ENCODE measurements around the gene MAG. TPM values are rescaled to one million over a fixed set of nuclear protein-coding genes. Genes with fewer than 3 reads are reported as not detected.

The MAG gene
- total and polyA plus RNA-seq, 10 of the 15 experiments (the other 5 are each of a cell fraction or from before 2014, with no cell fraction given): 0.03 to 0.82 (median 0.17) TPM; not detected in 2

GRCh38 chr19:35247526-35248309, 44.2 kb upstream of the MAG start (continued):
- TF ChIP-seq ZBED1 (IDR thresholded peaks at IDR 0.05; ENCODE audit: borderline replicate concordance) (no peak), ZBTB40 (IDR thresholded peaks at IDR 0.05; ENCODE audit: borderline replicate concordance) (no peak), BCLAF1 (IDR thresholded peaks at IDR 0.05) (no peak), CBX3 (IDR thresholded peaks at IDR 0.05; ENCODE audit: borderline replicate concordance, low read depth) (no peak), CEBPB (IDR thresholded peaks at IDR 0.05; ENCODE audit: borderline replicate concordance in 1 of 2, low read depth in 2 of 2, low read length in 2 of 2) (no peak), TARDBP (IDR thresholded peaks at IDR 0.05; ENCODE audit: borderline replicate concordance) (no peak), RAD21 (IDR thresholded peaks at IDR 0.05; ENCODE audit: insufficient read depth, low read depth, low read length) (peak; percentile 61), HDAC6 (IDR thresholded peaks at IDR 0.05; ENCODE audit: unreplicated experiment) (no peak), ATF7 (IDR thresholded peaks at IDR 0.05; ENCODE audit: low read depth) (no peak), EZH2 (IDR thresholded peaks at IDR 0.05; ENCODE audit: borderline replicate concordance, control insufficient read depth, low read depth, low read length) (no peak), NR2F1 (conservative IDR thresholded peaks at IDR 0.05) (peak; percentile 69; the same call in 1 of the 2 replicates), KDM1A (IDR thresholded peaks at IDR 0.05; ENCODE audit: borderline replicate concordance) (no peak), CBFB (IDR thresholded peaks at IDR 0.05; ENCODE audit: low read depth) (no peak; the same call in 1 of the 2 replicates), SMAD1 (IDR thresholded peaks at IDR 0.05; ENCODE audit: low read depth, partially characterized antibody) (no peak), PKNOX1 (IDR thresholded peaks at IDR 0.05) (no peak), HCFC1 (IDR thresholded peaks at IDR 0.05; ENCODE audit: low read length) (no peak), IRF3 (IDR thresholded peaks at IDR 0.05) (no peak), YBX1 (IDR thresholded peaks at IDR 0.05) (no peak), NKRF (conservative IDR thresholded peaks at IDR 0.05) (peak; percentile 68)

Measured in GM12878 (cell line).